GM23338 (cell line): ENCODE results near the gene AVPR1B. TPM values are rescaled to one million over a fixed set of nuclear protein-coding genes. Genes with fewer than 3 reads are reported as not detected.

Source experiments
- CREB1 ChIP-seq: fragments of 250-450 bp; sonication (Bioruptor Pico); IDR thresholded peaks from 2 replicates; pipeline ENCODE4 v1.5.0; 2020; ENCODE audit warnings: low read depth, mild to moderate bottlenecking, moderate library complexity
- ETS1 ChIP-seq: IDR thresholded peaks from 2 replicates; pipeline ENCODE4 v1.6.1; 2016; ENCODE audit warnings: antibody characterized with exemption
- EZH2 ChIP-seq: fragments of 200-600 bp; sonication (generic); IDR thresholded peaks from one replicate; pipeline ENCODE4 v1.8.0; 2017; ENCODE audit warnings: antibody characterized with exemption, mild to moderate bottlenecking, low read depth; ENCODE audit not compliant: unreplicated experiment
- JUNB ChIP-seq: IDR thresholded peaks from one replicate; pipeline ENCODE4 v1.6.1; 2016; ENCODE audit warnings: antibody characterized with exemption; ENCODE audit not compliant: unreplicated experiment
- NANOG ChIP-seq: IDR thresholded peaks from 2 replicates; pipeline ENCODE4 v1.6.1; 2016; ENCODE audit warnings: antibody characterized with exemption, borderline replicate concordance
- STAT1 ChIP-seq: IDR thresholded peaks from one replicate; pipeline ENCODE4 v1.6.1; 2016; ENCODE audit warnings: antibody characterized with exemption; ENCODE audit not compliant: unreplicated experiment
- ZNF114 ChIP-seq: fragments of 250-450 bp; sonication (Bioruptor Pico); IDR thresholded peaks from 2 replicates; pipeline ENCODE4 v1.5.0; 2020; ENCODE audit warnings: mild to moderate bottlenecking, moderate library complexity
- ZNF331 ChIP-seq: fragments of 250-450 bp; sonication (Bioruptor Pico); IDR thresholded peaks from 2 replicates; pipeline ENCODE4 v1.5.0; 2020; ENCODE audit warnings: low read depth, mild to moderate bottlenecking, moderate library complexity
- polyA plus RNA-seq: library from polyadenylated mRNA; unstranded; fragments of >200 nt; fragmentation: Nextera tagmentation; extraction: Ambion mirVana; gene quantifications from 2 replicates; pipeline ENCODE4 v1.2.1, GENCODE V29; 2016
- total RNA-seq: library from RNA; depleted of rRNA; stranded (reverse); fragments of >200 nt; shearing (Covaris generic); gene quantifications from 2 replicates; pipeline ENCODE4 v1.2.3, GENCODE V29; 2014
- TF ChIP-seq, protein P1 (sequence below): fragments of 250-450 bp; sonication (Bioruptor Pico); IDR thresholded peaks from 2 replicates; pipeline ENCODE4 v1.5.0; 2020; ENCODE audit warnings: mild to moderate bottlenecking, moderate library complexity
- TF ChIP-seq, protein P2 (sequence below): IDR thresholded peaks from one replicate; pipeline ENCODE4 v1.6.1; 2018; ENCODE audit warnings: antibody characterized with exemption; ENCODE audit not compliant: unreplicated experiment
- TF ChIP-seq, protein P3 (sequence below), 2 experiments: fragments of 200-600 bp in 1 of 2; sonication (generic) in 1 of 2; conservative IDR thresholded peaks; 2 replicates each; pipeline versions ENCODE4 v1.5.1 to v1.6.1; 2016 to 2017; ENCODE audit warnings: antibody characterized with exemption in 2 of 2, low read depth in 2 of 2, mild to moderate bottlenecking in 2 of 2, moderate library complexity in 1 of 2

Gene AVPR1B
- total and polyA plus RNA-seq, 2 experiments from 2014 or later, result 0.24 to 0.52 TPM

GRCh38 chr1:206100226-206100815 is 16.9 kb downstream of the AVPR1B start (continued):
- TF ChIP-seq, protein P1, sequence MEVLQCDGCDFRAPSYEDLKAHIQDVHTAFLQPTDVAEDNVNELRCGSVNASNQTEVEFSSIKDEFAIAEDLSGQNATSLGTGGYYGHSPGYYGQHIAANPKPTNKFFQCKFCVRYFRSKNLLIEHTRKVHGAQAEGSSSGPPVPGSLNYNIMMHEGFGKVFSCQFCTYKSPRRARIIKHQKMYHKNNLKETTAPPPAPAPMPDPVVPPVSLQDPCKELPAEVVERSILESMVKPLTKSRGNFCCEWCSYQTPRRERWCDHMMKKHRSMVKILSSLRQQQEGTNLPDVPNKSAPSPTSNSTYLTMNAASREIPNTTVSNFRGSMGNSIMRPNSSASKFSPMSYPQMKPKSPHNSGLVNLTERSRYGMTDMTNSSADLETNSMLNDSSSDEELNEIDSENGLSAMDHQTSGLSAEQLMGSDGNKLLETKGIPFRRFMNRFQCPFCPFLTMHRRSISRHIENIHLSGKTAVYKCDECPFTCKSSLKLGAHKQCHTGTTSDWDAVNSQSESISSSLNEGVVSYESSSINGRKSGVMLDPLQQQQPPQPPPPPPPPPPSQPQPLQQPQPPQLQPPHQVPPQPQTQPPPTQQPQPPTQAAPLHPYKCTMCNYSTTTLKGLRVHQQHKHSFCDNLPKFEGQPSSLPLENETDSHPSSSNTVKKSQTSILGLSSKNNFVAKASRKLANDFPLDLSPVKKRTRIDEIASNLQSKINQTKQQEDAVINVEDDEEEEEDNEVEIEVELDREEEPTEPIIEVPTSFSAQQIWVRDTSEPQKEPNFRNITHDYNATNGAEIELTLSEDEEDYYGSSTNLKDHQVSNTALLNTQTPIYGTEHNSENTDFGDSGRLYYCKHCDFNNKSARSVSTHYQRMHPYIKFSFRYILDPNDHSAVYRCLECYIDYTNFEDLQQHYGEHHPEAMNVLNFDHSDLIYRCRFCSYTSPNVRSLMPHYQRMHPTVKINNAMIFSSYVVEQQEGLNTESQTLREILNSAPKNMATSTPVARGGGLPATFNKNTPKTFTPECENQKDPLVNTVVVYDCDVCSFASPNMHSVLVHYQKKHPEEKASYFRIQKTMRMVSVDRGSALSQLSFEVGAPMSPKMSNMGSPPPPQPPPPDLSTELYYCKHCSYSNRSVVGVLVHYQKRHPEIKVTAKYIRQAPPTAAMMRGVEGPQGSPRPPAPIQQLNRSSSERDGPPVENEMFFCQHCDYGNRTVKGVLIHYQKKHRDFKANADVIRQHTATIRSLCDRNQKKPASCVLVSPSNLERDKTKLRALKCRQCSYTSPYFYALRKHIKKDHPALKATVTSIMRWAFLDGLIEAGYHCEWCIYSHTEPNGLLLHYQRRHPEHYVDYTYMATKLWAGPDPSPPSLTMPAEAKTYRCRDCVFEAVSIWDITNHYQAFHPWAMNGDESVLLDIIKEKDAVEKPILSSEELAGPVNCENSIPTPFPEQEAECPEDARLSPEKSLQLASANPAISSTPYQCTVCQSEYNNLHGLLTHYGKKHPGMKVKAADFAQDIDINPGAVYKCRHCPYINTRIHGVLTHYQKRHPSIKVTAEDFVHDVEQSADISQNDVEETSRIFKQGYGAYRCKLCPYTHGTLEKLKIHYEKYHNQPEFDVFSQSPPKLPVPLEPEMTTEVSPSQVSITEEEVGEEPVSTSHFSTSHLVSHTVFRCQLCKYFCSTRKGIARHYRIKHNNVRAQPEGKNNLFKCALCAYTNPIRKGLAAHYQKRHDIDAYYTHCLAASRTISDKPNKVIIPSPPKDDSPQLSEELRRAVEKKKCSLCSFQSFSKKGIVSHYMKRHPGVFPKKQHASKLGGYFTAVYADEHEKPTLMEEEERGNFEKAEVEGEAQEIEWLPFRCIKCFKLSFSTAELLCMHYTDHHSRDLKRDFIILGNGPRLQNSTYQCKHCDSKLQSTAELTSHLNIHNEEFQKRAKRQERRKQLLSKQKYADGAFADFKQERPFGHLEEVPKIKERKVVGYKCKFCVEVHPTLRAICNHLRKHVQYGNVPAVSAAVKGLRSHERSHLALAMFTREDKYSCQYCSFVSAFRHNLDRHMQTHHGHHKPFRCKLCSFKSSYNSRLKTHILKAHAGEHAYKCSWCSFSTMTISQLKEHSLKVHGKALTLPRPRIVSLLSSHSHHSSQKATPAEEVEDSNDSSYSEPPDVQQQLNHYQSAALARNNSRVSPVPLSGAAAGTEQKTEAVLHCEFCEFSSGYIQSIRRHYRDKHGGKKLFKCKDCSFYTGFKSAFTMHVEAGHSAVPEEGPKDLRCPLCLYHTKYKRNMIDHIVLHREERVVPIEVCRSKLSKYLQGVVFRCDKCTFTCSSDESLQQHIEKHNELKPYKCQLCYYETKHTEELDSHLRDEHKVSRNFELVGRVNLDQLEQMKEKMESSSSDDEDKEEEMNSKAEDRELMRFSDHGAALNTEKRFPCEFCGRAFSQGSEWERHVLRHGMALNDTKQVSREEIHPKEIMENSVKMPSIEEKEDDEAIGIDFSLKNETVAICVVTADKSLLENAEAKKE (CRISPR knock-in tag), result no peak
- TF ChIP-seq JUNB, result no peak
- TF ChIP-seq, protein P2, sequence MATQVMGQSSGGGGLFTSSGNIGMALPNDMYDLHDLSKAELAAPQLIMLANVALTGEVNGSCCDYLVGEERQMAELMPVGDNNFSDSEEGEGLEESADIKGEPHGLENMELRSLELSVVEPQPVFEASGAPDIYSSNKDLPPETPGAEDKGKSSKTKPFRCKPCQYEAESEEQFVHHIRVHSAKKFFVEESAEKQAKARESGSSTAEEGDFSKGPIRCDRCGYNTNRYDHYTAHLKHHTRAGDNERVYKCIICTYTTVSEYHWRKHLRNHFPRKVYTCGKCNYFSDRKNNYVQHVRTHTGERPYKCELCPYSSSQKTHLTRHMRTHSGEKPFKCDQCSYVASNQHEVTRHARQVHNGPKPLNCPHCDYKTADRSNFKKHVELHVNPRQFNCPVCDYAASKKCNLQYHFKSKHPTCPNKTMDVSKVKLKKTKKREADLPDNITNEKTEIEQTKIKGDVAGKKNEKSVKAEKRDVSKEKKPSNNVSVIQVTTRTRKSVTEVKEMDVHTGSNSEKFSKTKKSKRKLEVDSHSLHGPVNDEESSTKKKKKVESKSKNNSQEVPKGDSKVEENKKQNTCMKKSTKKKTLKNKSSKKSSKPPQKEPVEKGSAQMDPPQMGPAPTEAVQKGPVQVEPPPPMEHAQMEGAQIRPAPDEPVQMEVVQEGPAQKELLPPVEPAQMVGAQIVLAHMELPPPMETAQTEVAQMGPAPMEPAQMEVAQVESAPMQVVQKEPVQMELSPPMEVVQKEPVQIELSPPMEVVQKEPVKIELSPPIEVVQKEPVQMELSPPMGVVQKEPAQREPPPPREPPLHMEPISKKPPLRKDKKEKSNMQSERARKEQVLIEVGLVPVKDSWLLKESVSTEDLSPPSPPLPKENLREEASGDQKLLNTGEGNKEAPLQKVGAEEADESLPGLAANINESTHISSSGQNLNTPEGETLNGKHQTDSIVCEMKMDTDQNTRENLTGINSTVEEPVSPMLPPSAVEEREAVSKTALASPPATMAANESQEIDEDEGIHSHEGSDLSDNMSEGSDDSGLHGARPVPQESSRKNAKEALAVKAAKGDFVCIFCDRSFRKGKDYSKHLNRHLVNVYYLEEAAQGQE, result no peak
- no peak for TF ChIP-seq ZNF114
- TF ChIP-seq ZNF331 (CRISPR knock-in tag), result no peak
- no peak for TF ChIP-seq NANOG
- TF ChIP-seq EZH2, result no peak
- TF ChIP-seq CREB1 (CRISPR knock-in tag), result no peak
- TF ChIP-seq, protein P3, sequence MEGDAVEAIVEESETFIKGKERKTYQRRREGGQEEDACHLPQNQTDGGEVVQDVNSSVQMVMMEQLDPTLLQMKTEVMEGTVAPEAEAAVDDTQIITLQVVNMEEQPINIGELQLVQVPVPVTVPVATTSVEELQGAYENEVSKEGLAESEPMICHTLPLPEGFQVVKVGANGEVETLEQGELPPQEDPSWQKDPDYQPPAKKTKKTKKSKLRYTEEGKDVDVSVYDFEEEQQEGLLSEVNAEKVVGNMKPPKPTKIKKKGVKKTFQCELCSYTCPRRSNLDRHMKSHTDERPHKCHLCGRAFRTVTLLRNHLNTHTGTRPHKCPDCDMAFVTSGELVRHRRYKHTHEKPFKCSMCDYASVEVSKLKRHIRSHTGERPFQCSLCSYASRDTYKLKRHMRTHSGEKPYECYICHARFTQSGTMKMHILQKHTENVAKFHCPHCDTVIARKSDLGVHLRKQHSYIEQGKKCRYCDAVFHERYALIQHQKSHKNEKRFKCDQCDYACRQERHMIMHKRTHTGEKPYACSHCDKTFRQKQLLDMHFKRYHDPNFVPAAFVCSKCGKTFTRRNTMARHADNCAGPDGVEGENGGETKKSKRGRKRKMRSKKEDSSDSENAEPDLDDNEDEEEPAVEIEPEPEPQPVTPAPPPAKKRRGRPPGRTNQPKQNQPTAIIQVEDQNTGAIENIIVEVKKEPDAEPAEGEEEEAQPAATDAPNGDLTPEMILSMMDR (conservative IDR thresholded peaks at IDR 0.05; ENCODE audit: low read depth in 2 of 2), result no peak
- TF ChIP-seq STAT1, result no peak
- no peak for TF ChIP-seq ETS1
